GM12865 (cell line): ENCODE results near the gene ADARB2.

Experiments
- DNase-seq: peaks from one replicate; pipeline ENCODE4 v3.0.0; 2010; ENCODE audit warnings: low read depth
- H3K4me3 ChIP-seq: 2 replicates; pipeline ENCODE4 v1.5.1; 2011; ENCODE audit warnings: mild to moderate bottlenecking, low read depth, low read length, control low read depth
- CTCF ChIP-seq: IDR thresholded peaks from 2 replicates; pipeline ENCODE4 v1.5.1; 2011; ENCODE audit warnings: low read length, control low read depth, low read depth, inconsistent platforms; ENCODE audit not compliant: insufficient read depth; ENCODE audit errors: missing control alignments

ADARB2 gene

GRCh38 chr10:1687623-1688150, 49.6 kb downstream of the ADARB2 start:
- TF ChIP-seq CTCF = no peak
- no peak overlapping the region for H3K4me3 ChIP-seq
- no peak for DNase-seq

GRCh38 chr10:1687190-1687589, 50.1 kb downstream of the ADARB2 start:
- no peak for TF ChIP-seq CTCF
- no peak for DNase-seq

GRCh38 chr10:1686491-1686749, 50.9 kb downstream of the ADARB2 start:
- no peak for DNase-seq
- no peak for TF ChIP-seq CTCF
- no peak overlapping the region for H3K4me3 ChIP-seq

More at GRCh38 chr10:1687190-1687589, 50.1 kb downstream of the ADARB2 start:
- no peak overlapping the region for H3K4me3 ChIP-seq

GRCh38 chr10:1685699-1686490, 51.4 kb downstream of the ADARB2 start:
- no peak overlapping the region for H3K4me3 ChIP-seq
- DNase-seq = no peak
- TF ChIP-seq CTCF = no peak

GRCh38 chr10:1684991-1685390, 52.3 kb downstream of the ADARB2 start:
- TF ChIP-seq CTCF = no peak
- no peak for DNase-seq
- H3K4me3 ChIP-seq = no peak overlapping the region

GRCh38 chr10:1683649-1684048, 53.7 kb downstream of the ADARB2 start:
- no peak overlapping the region for H3K4me3 ChIP-seq

More at GRCh38 chr10:1683649-1684048, 53.7 kb downstream of the ADARB2 start:
- DNase-seq = no peak
- TF ChIP-seq CTCF = no peak
